A549 (cell line): ENCODE measurements around the gene SF3B3.

Source experiments
- CBX2 ChIP-seq: fragments of 200-600 bp; sonication (generic); IDR thresholded peaks from 2 replicates; pipeline ENCODE4 v1.6.1; 2016; ENCODE audit warnings: low read depth, mild to moderate bottlenecking, borderline replicate concordance
- CHD4 ChIP-seq: fragments of 200-600 bp; sonication (generic); IDR thresholded peaks from 2 replicates; pipeline ENCODE4 v1.6.1; 2016; ENCODE audit warnings: antibody characterized with exemption, mild to moderate bottlenecking, borderline replicate concordance
- CTCF ChIP-seq: fragments of >200 bp; sonication (Bioruptor Twin); formaldehyde crosslinking; IDR thresholded peaks from 3 replicates; pipeline ENCODE4 v1.5.1; 2016
- EP300 ChIP-seq, 2 experiments: fragments of >200 bp; sonication (Bioruptor Twin); formaldehyde crosslinking; IDR thresholded peaks; 2 replicates in 1 of 2; 3 replicates in 1 of 2; pipeline ENCODE4 v1.6.1; 2016 to 2017
- GATA3 ChIP-seq: IDR thresholded peaks from 2 replicates; pipeline ENCODE4 v1.6.1; 2012; ENCODE audit warnings: borderline replicate concordance
- KDM5A ChIP-seq: fragments of 200-600 bp; sonication (generic); IDR thresholded peaks from 2 replicates; pipeline ENCODE4 v1.6.1; 2016; ENCODE audit warnings: antibody characterized with exemption, mild to moderate bottlenecking
- MAFK ChIP-seq: fragments of 450-650 bp; IDR thresholded peaks from 2 replicates; pipeline ENCODE4 v1.6.1; 2014; ENCODE audit not compliant: partially characterized antibody
- MAX ChIP-seq: IDR thresholded peaks from 2 replicates; pipeline ENCODE4 v1.6.1; 2012
- NR3C1 ChIP-seq: fragments of >200 bp; sonication (Bioruptor Twin); formaldehyde crosslinking; IDR thresholded peaks from 3 replicates; pipeline ENCODE4 v1.6.1; 2017
- POLR2A ChIP-seq: IDR thresholded peaks from 2 replicates; pipeline ENCODE4 v1.6.1; 2012; ENCODE audit warnings: mild to moderate bottlenecking, low read length
- RAD21 ChIP-seq, 2 experiments: fragments of >200 bp in 1 of 2; sonication (Bioruptor Twin) in 1 of 2; formaldehyde crosslinking in 1 of 2; IDR thresholded peaks in 1 of 2; conservative IDR thresholded peaks in 1 of 2; 2 replicates in 1 of 2; 3 replicates in 1 of 2; pipeline ENCODE4 v1.6.1; 2012 to 2018; ENCODE audit warnings: inconsistent platforms in 1 of 2
- RCOR1 ChIP-seq: fragments of 150-350 bp; IDR thresholded peaks from 2 replicates; pipeline ENCODE4 v1.6.1; 2014; ENCODE audit warnings: antibody characterized with exemption, low read length, low read depth
- RFX5 ChIP-seq: fragments of 450-650 bp; IDR thresholded peaks from 2 replicates; pipeline ENCODE4 v1.7.1; 2014; ENCODE audit warnings: antibody characterized with exemption, mild to moderate bottlenecking, moderate library complexity
- USF2 ChIP-seq: fragments of 450-650 bp; IDR thresholded peaks from 2 replicates; pipeline ENCODE4 v1.6.1; 2014; ENCODE audit warnings: antibody characterized with exemption

- TF ChIP-seq CTCF = no peak
- TF ChIP-seq MAFK = no peak
- TF ChIP-seq KDM5A = no peak
- no peak for TF ChIP-seq POLR2A
- no peak for TF ChIP-seq GATA3
- no peak for TF ChIP-seq RCOR1
- TF ChIP-seq RAD21 (conservative IDR thresholded peaks at IDR 0.05 in 1 of 2, IDR thresholded peaks at IDR 0.05 in 1 of 2) = no peak
- no peak for TF ChIP-seq USF2
- no peak for TF ChIP-seq CBX2
- no peak for TF ChIP-seq NR3C1
- no peak for TF ChIP-seq EP300 (IDR thresholded peaks at IDR 0.05)
- no peak for TF ChIP-seq RFX5
- no peak for TF ChIP-seq MAX
- no peak for TF ChIP-seq CHD4
These were observed 86.9 kb downstream of the SF3B3 start for GRCh38 chr16:70610273-70611223.
